HCT116 (cell line): Measurements from ENCODE around the gene NDUFA7. TPM values are rescaled to one million over a fixed set of nuclear protein-coding genes. Genes with fewer than 3 reads are reported as not detected.

Experiments
- ATAC-seq: fragments of 200-7000 bp; cut with Tn5 transposase; 2 replicates; pipeline ENCODE4 v1.9.1; 2020; ENCODE audit warnings: mild to moderate bottlenecking, moderate library complexity
- BruUV-seq: library from RNA; stranded (reverse); fragments of 400-500 nt; replicated peaks from 2 replicates; lab custom pipeline; 2021; lab: Mats Ljungman, UMichigan
- CTCF ChIA-PET: fragments of 300-600 bp; sonication (Branson Sonifier 250); formaldehyde crosslinking; loops from one replicate; lab custom pipeline; 2021; ENCODE audit warnings: antibody characterized with exemption; lab: Charles Lee
- POLR2A ChIA-PET: fragments of 300-600, 350-600 bp; sonication (Branson Sonifier 250); formaldehyde crosslinking; loops from one replicate; lab custom pipeline; 2021; ENCODE audit warnings: antibody characterized with exemption; lab: Charles Lee
- RAD21 ChIA-PET, 2 experiments: fragments of 300-600 bp; sonication (Branson Sonifier 250); formaldehyde crosslinking; loops; one replicate each; lab custom pipeline; 2023; ENCODE audit warnings: low total read pairs in 2 of 2; ENCODE audit not compliant: uncharacterized antibody in 2 of 2, unreplicated experiment in 2 of 2, low non-redundant PET in 1 of 2; lab: Charles Lee
- DNase-seq: peaks from one replicate; pipeline ENCODE4 v3.0.0-alpha.2; 2010; ENCODE audit warnings: low read depth, low spot score
- H2AFZ ChIP-seq: fragments of 200-600 bp; shearing (Covaris generic), sonication (generic); 2 replicates; pipeline ENCODE4 v1.6.1; 2017; ENCODE audit warnings: low read depth, mixed run types, mixed read lengths, antibody characterized with exemption, low read length; ENCODE audit not compliant: poor library complexity, severe bottlenecking
- H3K27ac ChIP-seq: 2 replicates; pipeline ENCODE4 v1.5.1; 2012; ENCODE audit warnings: low read depth, low read length
- H3K27me3 ChIP-seq: fragments of 200-600 bp; sonication (generic); 2 replicates; pipeline ENCODE4 v1.6.1; 2016; ENCODE audit warnings: mixed run types, low read length, mixed read lengths; ENCODE audit not compliant: insufficient read depth
- H3K36me3 ChIP-seq, 2 experiments: fragments of 200-500 bp in 1 of 2; fragments of 200-600 bp in 1 of 2; sonication (Bioruptor generic) in 1 of 2; sonication (generic) in 1 of 2; 2 replicates each; pipeline versions ENCODE4 v1.5.1 to v1.6.1; 2014 to 2016; ENCODE audit warnings: low read length in 2 of 2, inconsistent platforms in 1 of 2, mixed read lengths in 1 of 2, mixed run types in 1 of 2; ENCODE audit not compliant: insufficient read depth in 2 of 2, control insufficient read depth in 1 of 2
- H3K4me1 ChIP-seq, 2 experiments: fragments of 200-600 bp in 1 of 2; sonication (generic) in 1 of 2; 2 replicates each; pipeline versions ENCODE4 v1.5.1 to v1.6.1; 2012 to 2017; ENCODE audit warnings: low read length in 2 of 2, inconsistent platforms in 1 of 2, mild to moderate bottlenecking in 1 of 2, mixed read lengths in 1 of 2, mixed run types in 1 of 2, moderate library complexity in 1 of 2; ENCODE audit not compliant: insufficient read depth in 2 of 2, control insufficient read depth in 1 of 2
- H3K4me2 ChIP-seq: fragments of 200-600 bp; sonication (generic); 2 replicates; pipeline ENCODE4 v1.6.1; 2017; ENCODE audit warnings: mixed run types, low read length, mixed read lengths
- H3K4me3 ChIP-seq, 2 experiments: fragments of 200-600 bp in 1 of 2; sonication (generic) in 1 of 2; replicated peaks in 1 of 2; 2 replicates each; pipeline ENCODE4 v1.5.1; 2011 to 2016; ENCODE audit warnings: low read length in 2 of 2, control low read depth in 1 of 2, low read depth in 1 of 2, mild to moderate bottlenecking in 1 of 2, mixed read lengths in 1 of 2, mixed run types in 1 of 2
- H3K79me2 ChIP-seq: fragments of 200-600 bp; sonication (generic); 2 replicates; pipeline ENCODE4 v1.6.1; 2017; ENCODE audit warnings: mild to moderate bottlenecking, mixed run types, low read length, moderate library complexity, mixed read lengths; ENCODE audit not compliant: insufficient read depth
- H3K9ac ChIP-seq: fragments of 200-600 bp; sonication (generic); 2 replicates; pipeline ENCODE4 v1.6.1; 2016; ENCODE audit warnings: low read length, mixed read lengths
- H3K9me2 ChIP-seq: fragments of 200-600 bp; sonication (generic), shearing (Covaris generic); 2 replicates; pipeline ENCODE4 v1.6.1; 2017; ENCODE audit warnings: mixed run types, mild to moderate bottlenecking, moderate library complexity; ENCODE audit not compliant: insufficient read depth
- H3K9me3 ChIP-seq, 2 experiments: fragments of 200-500 bp in 1 of 2; fragments of 200-600 bp in 1 of 2; sonication (Bioruptor generic) in 1 of 2; sonication (generic) in 1 of 2; 2 replicates each; pipeline ENCODE4 v1.6.1; 2014 to 2017; ENCODE audit warnings: low read length in 2 of 2, mixed read lengths in 2 of 2, inconsistent platforms in 1 of 2, low read depth in 1 of 2, mild to moderate bottlenecking in 1 of 2, mixed run types in 1 of 2, moderate library complexity in 1 of 2; ENCODE audit not compliant: control insufficient read depth in 1 of 2, insufficient read depth in 1 of 2
- H4K20me1 ChIP-seq: fragments of 200-600 bp; sonication (generic), shearing (Covaris generic); 2 replicates; pipeline ENCODE4 v1.6.1; 2017; ENCODE audit warnings: mixed run types, mild to moderate bottlenecking, moderate library complexity; ENCODE audit not compliant: insufficient read depth
- ATF3 ChIP-seq: IDR thresholded peaks from 2 replicates; pipeline ENCODE4 v1.6.1; 2012
- ELF1 ChIP-seq: IDR thresholded peaks from 2 replicates; pipeline ENCODE4 v1.6.1; 2012; ENCODE audit warnings: low read depth, borderline replicate concordance
- EZH2 ChIP-seq: fragments of 200-600 bp; sonication (generic); IDR thresholded peaks from 2 replicates; pipeline ENCODE4 v1.6.1; 2017; ENCODE audit warnings: antibody characterized with exemption, mixed run types
- FOSL1 ChIP-seq: IDR thresholded peaks from 2 replicates; pipeline ENCODE4 v1.6.1; 2012; ENCODE audit warnings: low read depth
- JUND ChIP-seq: IDR thresholded peaks from 2 replicates; pipeline ENCODE4 v1.6.1; 2012
- POLR2A ChIP-seq: IDR thresholded peaks from 2 replicates; pipeline ENCODE4 v1.7.0; 2011; ENCODE audit warnings: borderline replicate concordance; ENCODE audit not compliant: insufficient read depth, insufficient read length; ENCODE audit errors: extremely low read depth
- POLR2AphosphoS5 ChIP-seq: IDR thresholded peaks from 2 replicates; pipeline ENCODE4 v1.6.1; 2011; ENCODE audit warnings: mild to moderate bottlenecking, low read depth, low read length, moderate library complexity
- SP1 ChIP-seq: IDR thresholded peaks from 2 replicates; pipeline ENCODE4 v1.6.1; 2012; ENCODE audit warnings: low read depth
- ZFX ChIP-seq: fragments of 450-650 bp; IDR thresholded peaks from 2 replicates; pipeline ENCODE4 v1.6.1; 2017
- intact Hi-C: fragments of 100-400 bp; cut with micrococcal nuclease; formaldehyde crosslinking; loops from 2 replicates; pipeline ENCODE4 v1.10.0; 2022
- total RNA-seq: library from RNA; stranded (reverse); gene quantifications from one replicate; pipeline ENCODE4 v1.2.1, GENCODE V29; 2021; ENCODE audit not compliant: unreplicated experiment
- TF ChIP-seq, protein P1 (sequence below): IDR thresholded peaks from 2 replicates; pipeline ENCODE4 v1.6.1; 2012

Gene NDUFA7
- total RNA-seq, 1 experiment from 2014 or later: 86.9 TPM

GRCh38 chr19:8334458-8335342 is 13.5 kb upstream of the NDUFA7 start:
- DNase-seq (peak; percentile 82), ATAC-seq (peak; percentile 83)
- Histone ChIP-seq H3K36me3 (no peaks in the 10 kb centered on the region), H3K4me3 (peak overlapping the region; percentile 71 to 82), H3K4me1 (peaks cover 18 to 31% of the 10 kb centered on the region in 2 experiments), H3K9me2 (no peaks in the 10 kb centered on the region), H3K27ac (peak overlapping the region; percentile 100), H3K9ac (peak overlapping the region; percentile 90), H3K79me2 (peaks cover 15% of the 10 kb centered on the region), H2AFZ (no peak overlapping the region), H3K4me2 (peak overlapping the region; percentile 97), H4K20me1 (no peaks in the 10 kb centered on the region), H3K9me3 (no peaks in the 10 kb centered on the region), H3K27me3 (no peaks in the 10 kb centered on the region)
- intact Hi-C loops: loop anchor here (10.0 kb wide), 1 partner anchor 180 kb away; no protein-coding TSS in a partner anchor
- no TSS peak for BruUV-seq
- RAD21 ChIA-PET: interaction anchor here (0.6 to 0.8 kb wide), 2 partner anchors 18 to 319 kb away, joined by 3 read pairs; no protein-coding TSS in a partner anchor
- POLR2A ChIA-PET: interaction anchor here (0.6 to 4.5 kb wide), 10 partner anchors 9 to 179 kb away, joined by 3 to 37 read pairs (median 4); partner anchors contain the start of genes HNRNPM, KANK3, NDUFA7 and RAB11B
- CTCF ChIA-PET: interaction anchor here (0.9 to 3.5 kb wide), 14 partner anchors 8 to 414 kb away, joined by 3 to 21 read pairs (median 4); partner anchors contain the start of genes SNAPC2 and TIMM44
- TF ChIP-seq JUND (no peak), POLR2A (peak; percentile 56), ATF3 (no peak), ZFX (peak; percentile 83), ELF1 (no peak), POLR2AphosphoS5 (peak; percentile 55), FOSL1 (no peak), EZH2 (no peak), SP1 (no peak)
- TF ChIP-seq, protein P1, sequence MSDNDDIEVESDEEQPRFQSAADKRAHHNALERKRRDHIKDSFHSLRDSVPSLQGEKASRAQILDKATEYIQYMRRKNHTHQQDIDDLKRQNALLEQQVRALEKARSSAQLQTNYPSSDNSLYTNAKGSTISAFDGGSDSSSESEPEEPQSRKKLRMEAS: peak; percentile 67; the same call in 1 of the 2 replicates
